NCI-H526 treated with DMSO at 0.1 percent for 48 hours (cell line): Measurements from ENCODE around the gene RBCK1.
A peak's percentile ranks its signal among the peaks of the same experiment; 100 is the strongest.
"Not testable (repeated sequence)": the region's sequence is repeated elsewhere in the genome, so short reads cannot be mapped to it uniquely, and the experiment has no call there.

ENCODE experiments used
- DNase-seq: peaks from one replicate; lab custom pipeline; 2025; lab: John Stamatoyannopoulos, UW

The RBCK1 gene

DNA sequence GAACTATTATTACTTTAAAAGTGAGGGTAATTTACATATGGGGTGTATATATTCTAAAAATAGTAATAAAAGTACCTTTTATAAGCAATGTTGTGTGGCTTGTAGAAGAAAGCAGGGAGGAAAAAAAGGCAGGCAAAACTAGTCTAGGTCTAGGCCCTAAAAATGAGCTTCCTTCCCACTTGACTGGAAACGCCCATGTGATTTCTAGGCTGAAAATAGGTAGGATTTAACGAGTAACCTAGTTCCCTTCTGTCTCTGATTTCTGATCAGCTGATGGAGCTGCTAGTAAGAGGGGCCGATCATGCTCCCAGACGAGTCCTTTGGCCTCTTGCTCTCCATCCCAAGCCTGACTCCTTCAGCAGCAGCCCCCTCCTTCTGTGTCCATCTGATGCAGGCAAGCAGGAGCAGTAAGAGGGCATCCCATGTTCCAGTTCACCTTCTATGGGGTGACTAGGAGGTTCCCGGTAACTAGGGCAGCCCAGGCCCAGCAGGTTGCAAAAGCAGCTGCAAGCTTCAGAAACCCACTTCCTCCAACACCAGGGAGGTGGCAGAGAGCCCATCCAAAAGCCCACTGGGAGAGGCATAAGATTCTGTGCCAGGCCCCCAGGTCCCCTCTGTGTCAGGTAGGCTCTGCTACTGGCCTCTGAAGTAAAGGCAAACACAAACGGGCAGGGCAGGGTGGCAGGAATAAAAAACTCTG, 29.8 kb downstream of the RBCK1 start:
- no peak for DNase-seq

DNA sequence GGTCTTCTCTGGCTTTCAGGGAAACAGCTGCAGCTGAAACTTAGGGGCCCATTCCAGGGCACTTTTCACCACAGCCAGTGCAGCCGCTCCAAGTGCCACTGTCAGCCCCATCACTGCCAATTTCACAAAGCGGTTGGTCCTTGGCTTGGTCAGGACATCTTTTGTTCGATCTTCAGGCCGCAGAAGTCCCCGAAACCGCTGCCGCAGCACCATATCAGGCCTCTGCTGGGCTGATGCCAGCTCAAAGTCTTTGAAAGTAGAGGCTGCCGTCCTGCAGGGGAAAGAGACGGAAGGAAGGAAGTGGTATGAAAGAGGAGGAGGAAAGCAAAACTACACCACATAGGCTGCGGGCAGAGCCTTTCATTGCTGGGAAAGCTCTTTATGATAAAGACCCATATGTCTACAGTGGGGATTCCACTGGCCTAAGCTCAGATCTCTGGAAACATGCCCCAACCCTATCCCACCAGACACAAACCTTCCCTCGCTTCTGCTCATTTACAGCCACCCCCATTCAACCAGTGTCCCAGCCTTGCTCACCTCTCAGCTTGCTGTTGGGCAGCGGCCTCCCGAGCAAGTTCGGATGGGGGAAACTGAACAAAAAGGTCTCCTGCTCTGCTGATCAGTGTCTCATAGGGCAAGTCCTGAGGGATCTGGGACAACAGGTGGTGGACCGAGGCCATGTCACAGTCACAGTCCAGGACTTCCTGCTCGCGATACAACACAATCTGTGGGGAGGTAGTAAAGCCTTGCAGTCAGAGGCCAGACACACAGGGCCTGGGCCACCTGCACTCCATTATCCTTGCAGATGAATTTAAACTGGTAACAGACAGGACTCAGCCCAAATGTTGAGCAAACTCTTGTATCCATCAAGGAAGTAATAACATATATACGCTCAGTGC, 30.7 kb downstream of the RBCK1 start:
- DNase-seq = no peak

DNA sequence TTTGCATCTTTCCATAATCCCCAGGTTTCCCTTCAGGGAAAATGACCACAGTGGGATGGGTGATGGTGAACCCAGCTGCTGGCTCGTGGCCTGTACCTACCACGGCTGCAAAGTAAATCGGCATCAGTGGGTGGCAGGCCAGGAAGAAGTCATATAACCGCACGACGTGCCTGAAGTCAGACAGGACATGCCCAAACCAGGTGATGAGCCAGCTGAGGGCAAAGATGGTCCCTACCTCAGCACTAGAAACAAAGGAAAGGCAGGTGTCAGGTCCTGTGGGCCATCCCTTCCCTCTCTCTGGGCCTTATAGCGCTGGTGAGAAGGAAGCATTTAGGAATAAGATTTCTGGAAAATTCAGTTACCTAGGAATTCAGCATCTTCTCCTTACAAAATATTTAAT, 32.0 kb downstream of the RBCK1 start:
- no peak for DNase-seq

DNA sequence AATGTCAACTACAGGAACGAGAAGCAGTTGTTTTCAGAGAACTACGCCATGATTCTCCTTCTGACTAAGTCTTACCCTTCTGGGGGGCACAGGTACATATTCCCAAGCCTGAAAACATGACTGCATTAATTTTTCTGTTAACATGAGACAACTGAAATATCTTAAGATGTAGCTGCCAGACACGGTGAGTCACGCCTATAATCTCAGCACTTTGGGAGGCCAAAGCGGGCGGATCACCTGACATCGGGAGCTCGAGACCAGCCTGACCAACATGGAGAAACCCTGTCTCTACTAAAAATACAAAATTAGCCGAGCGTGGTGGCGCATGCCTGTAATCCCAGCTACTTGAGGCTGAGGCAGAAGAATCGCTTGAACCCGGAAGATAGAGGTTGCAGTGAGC, 32.5 kb downstream of the RBCK1 start:
- DNase-seq = no peak

DNA sequence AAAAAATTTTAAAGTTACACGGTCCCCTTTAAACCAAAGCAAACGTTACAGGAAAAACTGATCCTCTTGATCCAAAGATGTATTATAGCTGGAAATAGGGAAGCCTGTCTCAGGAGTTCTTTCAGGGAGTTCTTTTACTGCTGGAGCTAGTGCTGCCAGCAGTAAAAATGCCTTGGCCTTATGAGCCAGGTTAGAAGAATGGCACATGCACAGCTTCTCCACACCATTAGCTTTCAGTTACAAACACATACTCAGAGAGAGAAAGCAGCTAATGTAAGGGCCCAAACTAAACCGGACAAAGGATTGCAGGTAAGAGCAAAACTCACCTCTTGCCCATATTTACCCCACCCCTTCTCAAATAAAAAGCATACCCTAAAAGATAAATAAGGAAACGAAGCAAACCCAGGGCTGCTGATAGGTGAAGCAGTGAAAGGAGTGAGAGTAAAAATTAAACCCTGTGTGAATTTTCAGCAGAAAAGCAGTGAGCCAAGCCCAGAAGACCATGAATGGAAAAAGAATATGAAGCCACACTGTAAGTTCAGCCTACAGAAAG, 35.2 kb downstream of the RBCK1 start:
- no peak for DNase-seq

DNA sequence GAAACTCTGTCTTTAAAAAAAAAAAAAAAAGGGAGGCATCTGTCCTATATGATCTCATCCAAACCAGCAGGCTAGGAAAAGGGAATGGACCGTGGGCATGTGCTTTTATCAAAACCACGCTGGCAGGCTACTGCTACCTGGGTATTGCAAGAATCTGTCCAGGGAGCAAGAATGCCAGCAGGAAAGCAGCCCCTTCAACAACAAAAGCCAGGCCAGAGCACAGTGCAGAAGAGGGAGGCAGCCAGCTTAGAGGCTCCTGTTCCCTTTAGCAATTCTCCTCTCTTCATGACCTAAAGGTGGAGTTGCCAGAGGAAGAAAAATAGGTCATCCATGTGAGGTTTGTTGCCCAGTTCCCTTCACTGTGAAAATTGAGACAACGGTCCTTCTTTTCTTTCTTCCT, 36.0 kb downstream of the RBCK1 start:
- no peak for DNase-seq

DNA sequence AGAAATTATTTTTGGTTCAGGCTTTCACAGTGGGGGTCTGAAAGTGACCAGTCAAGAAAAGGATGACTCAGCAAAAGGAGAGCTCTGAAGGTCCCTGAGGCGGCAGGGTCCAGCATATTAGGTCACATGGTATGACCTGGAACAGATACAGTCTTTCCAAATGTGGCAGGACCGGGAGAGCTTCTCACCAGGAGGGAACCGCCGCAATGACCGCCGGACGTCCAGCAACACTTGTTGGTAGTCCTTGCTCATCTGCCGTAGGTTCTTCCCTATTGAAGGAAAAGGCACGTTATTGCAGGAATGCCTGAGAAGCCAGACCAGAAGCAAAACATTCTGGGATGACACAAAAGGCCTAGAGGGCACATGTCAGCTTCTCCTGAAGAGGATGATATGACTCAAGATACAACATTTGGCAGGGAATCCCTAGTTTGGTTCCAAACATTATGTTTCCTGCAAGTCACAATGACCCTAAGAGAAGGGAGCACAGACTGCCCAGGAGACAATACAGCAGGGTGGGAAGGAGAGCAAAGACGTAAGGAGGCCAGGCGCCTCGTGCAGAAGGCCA, 36.8 kb downstream of the RBCK1 start:
- no peak for DNase-seq

DNA sequence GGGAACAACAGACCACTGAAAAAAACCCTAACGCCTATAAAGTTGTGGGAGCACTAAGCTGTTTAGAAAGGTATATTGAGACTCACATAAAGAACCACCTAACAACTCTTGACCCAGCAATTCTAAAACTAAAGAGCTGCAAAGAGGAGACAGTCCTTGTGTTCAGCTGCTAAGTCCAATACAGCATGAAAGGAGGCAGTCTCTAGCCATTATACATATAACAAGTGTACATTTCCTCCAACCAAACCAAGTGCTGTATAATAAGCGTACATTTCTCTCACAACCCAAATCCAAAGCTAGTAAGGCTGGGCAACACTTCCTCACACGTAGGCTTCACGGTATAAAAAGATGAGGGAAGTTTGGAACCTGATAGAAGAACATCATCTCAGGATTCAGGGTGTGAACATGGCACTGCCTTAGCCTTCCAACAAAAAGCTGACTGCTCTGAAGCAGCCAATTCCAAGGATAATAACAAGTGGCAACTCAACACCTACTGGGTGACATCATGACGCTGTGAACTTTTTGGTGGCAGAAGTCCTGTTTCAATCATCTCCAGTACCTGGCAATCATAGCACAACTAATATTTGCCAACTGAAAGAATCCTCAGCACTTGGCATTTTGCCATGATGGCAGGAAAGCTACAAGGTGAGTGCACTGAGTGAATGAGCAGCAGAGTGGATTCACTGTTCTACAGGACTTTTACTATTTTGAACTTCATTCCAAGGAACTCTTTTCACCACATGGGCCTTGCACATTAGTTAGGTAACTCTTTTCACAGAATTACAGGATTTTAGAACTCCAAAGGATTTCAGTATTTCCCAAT, 37.6 kb downstream of the RBCK1 start:
- no peak for DNase-seq

DNA sequence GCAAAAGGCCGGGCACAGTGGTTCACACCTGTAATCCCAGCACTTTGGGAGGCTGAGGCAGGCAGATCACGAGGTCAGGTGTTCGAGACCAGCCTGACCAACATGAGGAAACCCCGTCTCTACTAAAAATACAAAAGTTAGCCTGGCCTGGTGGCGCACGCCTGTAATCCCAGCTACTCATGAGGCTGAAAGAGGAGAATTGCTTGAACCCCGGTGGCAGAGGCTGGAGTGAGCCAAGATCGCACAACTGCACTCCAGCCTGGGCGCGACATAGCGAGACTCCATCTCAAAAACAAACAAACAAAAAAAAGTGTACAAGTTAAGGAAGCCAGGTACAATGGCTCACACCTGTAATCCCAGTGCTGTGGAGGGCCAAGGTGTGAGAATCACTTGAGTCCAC, 43.9 kb downstream of the RBCK1 start:
- not testable (repeated sequence) for DNase-seq

DNA sequence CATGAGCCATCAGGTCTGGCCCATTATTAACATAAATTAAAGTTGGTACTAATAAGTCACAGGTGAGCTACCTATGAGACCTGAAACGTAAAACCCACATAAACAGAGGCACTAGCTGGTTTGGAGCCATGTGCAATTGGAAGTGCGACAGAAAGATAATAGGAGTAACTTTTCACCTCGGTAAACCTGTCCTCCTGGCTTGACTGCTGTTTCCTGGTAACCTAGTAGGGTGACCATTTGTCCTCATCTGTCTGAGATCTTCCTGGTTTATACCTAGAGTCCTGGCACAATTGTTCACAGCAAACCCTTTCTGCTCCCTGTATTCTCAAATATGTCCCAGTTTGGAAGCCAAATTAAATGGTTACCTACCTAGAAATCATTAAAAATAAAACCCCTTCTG, 46.9 kb downstream of the RBCK1 start:
- DNase-seq = no peak

DNA sequence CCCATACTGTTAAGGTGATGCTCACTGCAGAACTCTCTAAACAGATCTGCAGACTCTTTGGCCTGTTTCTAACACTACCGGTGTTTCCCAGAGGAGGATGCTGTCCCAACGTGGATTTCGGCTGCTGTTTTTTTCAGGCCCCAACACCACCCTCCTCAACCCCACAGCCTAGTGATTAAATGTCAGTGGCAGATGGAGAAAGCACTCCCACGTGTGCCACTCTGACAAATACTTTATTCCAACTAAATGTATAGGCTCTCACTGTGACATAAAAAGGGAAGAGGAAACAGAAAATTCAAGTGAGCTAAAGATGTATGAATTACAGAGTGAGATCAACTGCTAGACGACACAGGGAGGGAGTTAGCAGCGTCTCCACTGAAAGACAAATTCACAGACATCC, 50.7 kb downstream of the RBCK1 start:
- DNase-seq = no peak

DNA sequence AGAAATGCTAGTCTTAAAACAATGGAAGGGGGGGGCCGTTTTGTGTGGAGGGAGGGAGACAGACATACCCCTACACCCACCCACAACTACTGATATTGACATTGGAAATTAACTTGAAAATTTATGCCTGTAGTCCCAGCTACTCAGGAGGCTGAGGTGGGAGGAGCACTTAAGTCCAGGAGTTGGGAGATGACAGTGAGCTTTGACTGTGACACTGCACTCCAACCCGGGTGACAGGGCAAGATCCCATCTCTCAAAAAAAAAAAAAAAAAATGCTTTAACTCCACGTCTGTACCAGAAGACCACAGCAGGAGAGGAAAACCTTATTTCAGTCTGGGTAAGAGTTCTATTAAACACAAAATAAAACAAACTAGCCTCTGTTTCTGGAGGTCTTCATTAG, 52.1 kb downstream of the RBCK1 start:
- DNase-seq = no peak

DNA sequence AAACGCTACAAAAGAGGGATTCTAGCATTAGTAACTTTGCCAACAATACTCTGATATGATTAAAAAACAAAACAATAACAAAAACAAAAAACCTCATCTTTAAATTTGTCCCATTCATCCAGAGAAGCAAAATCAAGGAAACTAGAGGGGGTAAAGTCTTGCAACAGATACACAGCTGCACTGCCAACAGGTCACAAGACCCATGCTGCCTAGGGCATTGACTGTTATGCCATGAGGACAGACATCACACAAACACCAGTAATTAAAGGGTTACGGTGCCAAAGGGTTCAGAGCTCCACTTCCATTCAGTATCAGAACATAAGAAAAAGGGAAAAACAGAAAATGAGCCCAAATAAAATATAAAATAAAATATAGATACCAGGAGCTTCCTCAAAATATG, 52.6 kb downstream of the RBCK1 start:
- DNase-seq = peak; percentile 8

DNA sequence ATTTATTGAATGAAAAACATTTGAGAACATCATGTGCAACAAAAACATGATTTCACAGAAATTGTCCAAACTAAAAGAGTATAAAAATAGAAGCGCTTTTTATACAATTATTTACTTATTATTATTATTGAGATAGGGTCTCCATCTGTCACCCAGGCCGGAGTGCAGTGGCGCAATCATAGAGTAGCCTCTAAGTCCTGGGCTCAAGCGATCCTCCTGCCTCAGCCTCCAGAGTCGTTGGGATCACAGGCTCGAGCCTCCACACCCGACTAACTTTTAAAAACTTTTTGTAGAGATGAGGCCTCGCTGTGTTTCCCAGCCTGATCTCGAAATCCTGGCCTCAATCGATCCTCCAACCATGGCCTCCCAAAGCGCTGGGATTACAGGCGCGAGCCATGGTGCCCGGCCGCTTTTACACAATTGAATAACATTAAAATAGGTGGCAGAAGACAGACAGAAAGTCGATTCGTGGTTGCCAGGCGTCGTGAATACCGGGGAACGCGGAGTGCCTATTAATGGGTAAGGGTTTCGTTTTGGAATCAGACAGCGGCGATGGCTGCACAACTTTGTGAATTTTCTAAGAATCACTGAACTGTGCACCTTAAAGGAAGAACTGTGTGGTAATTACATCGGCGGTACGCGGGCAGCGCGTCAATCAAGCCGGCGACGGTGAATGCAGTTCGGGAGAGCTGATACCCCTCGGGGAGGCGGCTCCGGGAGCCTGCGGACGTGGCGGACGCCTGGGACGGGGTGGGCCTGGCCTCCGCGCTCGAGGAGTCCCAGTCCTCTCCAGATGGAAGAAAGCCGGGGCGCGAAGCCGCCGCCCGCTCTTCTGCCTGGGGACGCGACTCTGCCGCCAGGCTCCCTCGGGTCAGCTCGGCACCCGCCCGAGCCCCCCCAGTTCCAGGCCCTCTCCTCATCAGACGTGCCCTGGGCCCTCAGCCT, 53.4 kb downstream of the RBCK1 start:
- peak; percentile 22 for DNase-seq

DNA sequence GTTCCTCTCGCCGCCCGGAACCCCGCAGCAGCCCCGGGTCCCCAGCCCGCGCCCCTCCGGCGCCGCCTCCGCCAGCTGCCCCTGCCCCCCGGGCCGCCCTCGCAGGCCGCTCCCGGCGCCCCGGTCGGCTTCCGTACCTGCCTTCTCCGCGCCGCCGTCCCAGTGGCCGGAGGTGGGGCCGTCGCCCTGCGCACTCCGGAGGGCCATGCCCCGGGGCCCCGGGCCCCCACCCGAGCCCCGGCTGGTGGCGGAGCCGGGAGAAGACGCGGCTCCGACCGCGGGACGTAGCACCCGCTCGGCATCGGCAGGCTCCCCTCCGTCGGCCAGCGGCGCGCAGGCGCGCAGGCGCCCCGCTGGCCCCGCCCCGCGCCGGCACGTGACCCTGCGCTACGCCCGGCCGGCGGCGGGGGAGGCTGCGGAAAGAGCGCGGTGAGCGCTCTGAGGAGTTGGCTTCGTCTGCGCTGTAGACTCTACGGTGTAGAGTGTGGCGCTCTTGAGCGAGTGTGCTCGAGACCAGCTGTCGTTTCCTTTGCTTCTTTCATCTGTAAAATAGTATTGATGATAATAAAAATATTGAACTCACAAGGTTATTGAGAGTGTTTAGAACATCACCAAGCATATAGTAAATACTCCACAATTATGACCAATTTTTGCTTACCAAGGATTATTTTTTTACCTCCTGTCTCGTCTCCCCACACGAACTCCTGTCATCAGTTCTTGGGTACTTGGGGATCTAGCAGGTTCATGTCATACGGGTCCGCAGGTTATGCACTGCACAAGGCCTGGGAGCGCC, 54.3 kb downstream of the RBCK1 start, which contains the start of gene TBC1D20:
Gene TBC1D20, minus strand, starts transcription at position 335 of the 793 bp plus-strand sequence. Its CDS starts 128 bp downstream, at position 207.
- DNase-seq = peak; percentile 84

DNA sequence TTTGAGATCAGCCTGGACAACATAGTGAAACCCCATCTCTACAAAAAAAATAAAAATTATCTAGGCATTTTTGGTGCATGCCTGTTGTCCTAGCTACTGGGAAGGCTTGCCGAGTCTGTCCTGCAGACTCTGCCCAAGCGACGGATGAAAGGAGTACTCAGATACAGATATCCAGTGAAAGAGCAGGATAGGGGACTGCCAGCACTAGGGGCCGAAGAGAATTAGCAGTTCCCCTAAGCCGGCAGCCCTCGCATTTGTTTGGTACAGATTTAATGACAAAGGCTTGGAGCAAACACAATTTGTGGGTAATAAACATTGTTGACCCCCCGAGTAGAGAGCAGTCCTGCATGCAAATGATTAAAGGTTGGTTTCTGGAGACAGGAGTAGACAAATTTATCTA, 59.7 kb downstream of the RBCK1 start:
- no peak for DNase-seq

DNA sequence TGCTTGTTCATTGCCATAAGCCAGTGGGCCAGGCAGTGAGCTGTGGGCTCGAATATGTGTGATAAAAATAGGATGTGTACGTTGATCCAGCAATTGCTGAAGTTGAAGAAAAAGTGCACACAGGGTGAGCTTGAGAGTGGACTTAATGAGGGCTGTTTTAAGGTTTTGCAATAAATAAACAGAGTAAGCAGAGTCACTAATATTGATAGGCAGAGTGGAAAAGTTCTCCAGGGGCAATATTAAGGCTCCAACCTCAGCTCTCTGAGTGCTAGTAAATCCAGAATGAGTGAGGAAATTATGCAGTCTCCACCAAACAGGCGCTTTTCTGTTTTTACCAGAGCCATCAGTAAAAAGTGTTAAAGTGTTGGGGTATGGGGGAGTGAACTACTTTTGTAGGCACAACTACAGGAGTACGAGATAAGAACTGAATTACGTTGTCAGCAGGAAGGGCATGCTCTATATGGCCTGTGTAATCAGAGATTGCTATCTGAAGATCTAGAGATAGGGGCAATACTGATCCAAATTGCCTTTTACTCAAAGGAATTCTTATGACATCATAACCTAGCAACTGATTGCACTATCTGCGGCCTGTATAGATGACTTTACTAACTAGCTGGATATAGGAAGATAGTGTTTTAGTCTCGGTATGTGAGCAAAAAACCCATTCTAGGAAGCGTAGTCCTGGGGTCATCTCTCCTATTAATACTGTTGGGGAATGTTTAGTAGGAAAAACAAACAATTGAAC, 61.8 kb downstream of the RBCK1 start:
- DNase-seq = no peak

DNA sequence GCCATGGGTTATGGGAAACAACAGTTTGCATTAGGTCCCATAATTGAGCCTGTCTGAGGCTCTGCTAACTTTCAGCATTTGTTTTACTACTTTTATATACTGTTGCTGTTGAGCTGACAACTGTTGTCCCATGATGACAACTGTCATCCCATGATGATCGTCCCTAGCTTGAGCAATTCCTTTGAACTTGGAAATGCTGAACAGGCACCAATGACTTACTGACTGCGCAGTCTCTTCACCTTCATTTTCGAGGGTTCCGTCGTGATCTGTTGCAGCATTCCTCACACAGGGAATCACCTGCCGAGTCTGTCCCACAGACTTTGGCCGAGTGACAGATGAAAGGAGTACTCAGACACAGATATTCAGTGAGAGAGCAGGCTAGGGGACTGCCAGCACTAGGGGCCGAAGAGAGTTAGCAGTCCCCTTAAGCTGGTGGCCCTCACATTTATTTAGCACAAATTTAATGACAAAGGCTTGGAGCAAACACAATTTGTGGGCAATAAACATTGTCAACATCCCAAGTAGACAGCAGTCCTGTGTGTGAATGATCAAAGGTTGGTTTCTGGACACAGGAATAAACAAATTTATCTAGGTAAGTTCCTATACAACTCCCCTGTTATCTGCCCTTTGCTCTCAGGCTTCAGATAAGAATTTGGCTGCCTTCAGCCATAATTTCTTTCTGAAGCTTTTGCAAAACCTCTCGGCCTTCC, 64.2 kb downstream of the RBCK1 start:
- no peak for DNase-seq
